ENCODE results near the gene UVRAG. TPM values are rescaled to one million over a fixed set of nuclear protein-coding genes. Genes with fewer than 3 reads are reported as not detected.
"Not testable (repeated sequence)": the region's sequence is repeated elsewhere in the genome, so short reads cannot be mapped to it uniquely, and the experiment has no call there.

The UVRAG gene
- polyA plus RNA-seq, 3 donors from 2014 or later, result 7.2 to 19.3 (median 15.7) TPM

DNA sequence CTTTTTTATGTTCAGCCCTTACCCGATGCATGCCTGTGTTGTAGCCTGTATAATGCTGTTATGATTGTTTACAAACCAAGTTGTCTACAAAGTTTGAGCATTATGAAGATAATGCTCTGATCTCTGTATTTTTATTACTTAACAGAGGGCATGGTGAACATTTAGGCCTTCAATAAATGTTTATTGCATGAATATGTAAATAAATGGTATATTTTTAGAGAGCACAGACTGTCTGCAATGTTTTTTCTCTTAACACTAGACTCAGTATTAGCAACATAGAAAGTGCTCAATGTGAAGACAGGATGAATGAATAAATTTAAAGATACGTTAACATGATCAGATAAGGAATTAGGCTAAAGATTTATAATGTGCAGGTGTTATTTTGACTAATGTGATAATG lies 130.9 kb downstream of the UVRAG start:
- H3K4me1 Mint-ChIP-seq, result peaks cover 6 to 20% of the 10 kb centered on the region in 2 donors

DNA sequence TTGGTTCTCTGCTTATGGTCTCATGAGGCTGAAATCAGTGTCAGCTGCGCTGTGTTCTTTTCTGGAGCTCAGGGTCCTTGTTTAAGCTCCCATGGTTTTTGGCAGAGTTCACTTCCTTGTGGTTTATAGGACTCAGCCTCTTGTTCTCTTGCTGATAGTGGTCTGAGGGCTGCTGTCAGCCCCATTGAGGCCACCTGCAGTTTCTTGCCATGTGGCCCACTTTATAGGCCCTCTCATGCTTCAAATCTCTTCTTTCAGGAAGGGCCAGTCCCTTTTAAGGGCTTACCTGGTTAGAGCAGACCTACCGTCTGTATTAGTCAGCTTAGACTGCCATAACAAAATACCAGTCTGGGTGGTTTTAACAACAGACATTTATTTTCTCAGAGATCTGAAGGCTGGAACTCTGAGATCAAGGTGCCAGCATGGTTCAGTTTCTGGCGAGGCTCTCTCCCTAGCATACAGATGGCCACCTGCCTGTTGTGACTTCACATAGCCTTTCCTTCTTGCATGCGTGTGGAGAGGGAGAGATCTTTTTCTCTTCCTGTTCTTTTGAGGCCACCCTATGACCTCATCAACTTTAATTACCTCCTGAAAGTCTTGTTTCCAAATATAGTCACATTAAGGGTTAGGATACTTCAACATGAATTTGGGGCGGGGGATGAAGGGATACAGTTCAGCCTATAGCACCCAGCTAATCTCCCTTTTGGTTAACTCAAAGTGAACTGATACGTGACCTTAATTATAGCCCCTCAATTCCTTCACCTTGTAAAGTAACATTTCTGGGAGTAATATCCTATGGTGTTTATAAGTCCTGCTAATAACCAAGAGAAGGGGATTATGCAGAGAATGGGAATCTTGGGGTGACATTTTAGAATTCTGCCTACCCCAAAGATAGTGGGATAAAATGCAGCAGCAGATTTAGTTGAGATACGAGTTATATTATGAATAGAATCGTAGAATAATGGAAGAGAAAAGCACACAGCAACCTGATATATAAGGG lies 131.8 kb downstream of the UVRAG start:
- no peak overlapping the region for H3K4me3 Mint-ChIP-seq
- H3K27me3 Mint-ChIP-seq (ENCODE audit: low read depth in 3 of 3), result no peaks in the 10 kb centered on the region
- peaks cover 9 to 20% of the 10 kb centered on the region in 2 donors for H3K4me1 Mint-ChIP-seq
- no peaks in the 10 kb centered on the region for H3K9me3 Mint-ChIP-seq
- no peaks in the 10 kb centered on the region for H3K36me3 Mint-ChIP-seq
- no peak for DNase-seq
- no peak overlapping the region for H3K27ac Mint-ChIP-seq

More for the DNA sequence above, 130.9 kb downstream of the UVRAG start:
- Mint-ChIP-seq H3K36me3 (no peaks in the 10 kb centered on the region), H3K4me3 (no peak overlapping the region), H3K27ac (peak overlapping the region in 1 of 6 donors; percentile 42), H3K9me3 (no peaks in the 10 kb centered on the region), H3K27me3 (ENCODE audit: low read depth in 3 of 3) (no peaks in the 10 kb centered on the region)
- DNase-seq, result no peak

DNA sequence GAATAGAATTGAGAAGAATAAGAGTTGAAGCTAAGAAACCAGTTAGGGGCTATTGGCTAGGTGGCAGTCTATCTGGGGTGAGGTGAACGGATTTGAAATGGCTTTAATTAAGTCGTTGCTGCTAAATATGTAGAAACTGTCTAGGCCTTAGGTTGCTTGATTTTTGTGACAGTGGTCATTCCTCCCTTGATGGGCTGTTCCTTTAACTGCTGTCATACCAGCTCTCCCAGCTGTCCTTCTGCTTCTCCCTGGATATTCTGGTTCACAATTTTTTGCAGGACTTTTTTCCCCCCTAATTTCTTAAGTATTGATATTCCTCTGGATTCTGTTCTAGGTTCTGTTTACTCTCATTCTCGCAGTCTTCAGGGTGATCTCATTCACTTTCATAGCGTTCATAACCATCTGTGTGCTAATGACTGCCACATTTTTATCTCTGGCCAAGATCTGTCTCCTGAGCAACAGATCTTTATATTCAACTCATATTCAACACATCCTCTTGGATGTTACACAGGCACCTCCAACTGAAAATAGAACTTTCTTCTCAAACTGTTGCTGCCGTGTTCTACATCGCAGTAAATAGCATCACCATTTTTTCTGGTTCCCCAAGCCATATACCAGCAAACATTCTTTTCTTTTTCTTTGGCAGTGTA lies 134.1 kb downstream of the UVRAG start:
- Mint-ChIP-seq H3K36me3 (no peaks in the 10 kb centered on the region), H3K27me3 (ENCODE audit: low read depth in 3 of 3) (no peaks in the 10 kb centered on the region), H3K4me1 (peaks cover 16 to 22% of the 10 kb centered on the region in 2 donors), H3K27ac (no peak overlapping the region), H3K9me3 (no peaks in the 10 kb centered on the region), H3K4me3 (no peak overlapping the region)
- no peak for DNase-seq

DNA sequence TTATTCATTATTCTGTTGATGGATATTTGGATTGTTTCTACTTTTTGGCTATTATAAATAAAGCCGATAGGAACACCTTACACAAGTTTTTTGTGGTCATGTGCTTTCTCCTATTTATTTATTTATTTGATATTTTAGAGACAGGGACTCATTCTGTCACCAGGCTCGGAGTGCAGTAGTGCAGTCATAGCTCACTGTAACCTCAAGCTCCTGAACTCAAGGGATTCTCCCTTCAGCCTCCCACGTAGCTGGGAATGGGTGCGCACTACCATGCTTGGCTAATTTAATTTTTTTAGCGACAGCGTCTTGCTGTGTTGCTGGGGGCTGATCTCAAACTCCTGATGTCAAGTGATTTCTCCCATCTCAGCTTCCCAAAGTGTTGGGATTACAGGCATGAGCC lies 135.1 kb downstream of the UVRAG start:
- Mint-ChIP-seq H3K36me3 (no peaks in the 10 kb centered on the region), H3K4me1 (peaks cover 16 to 22% of the 10 kb centered on the region in 2 donors), H3K27me3 (ENCODE audit: low read depth in 3 of 3) (no peaks in the 10 kb centered on the region), H3K4me3 (no peak overlapping the region), H3K9me3 (no peaks in the 10 kb centered on the region), H3K27ac (no peak overlapping the region)
- DNase-seq, result no peak

DNA sequence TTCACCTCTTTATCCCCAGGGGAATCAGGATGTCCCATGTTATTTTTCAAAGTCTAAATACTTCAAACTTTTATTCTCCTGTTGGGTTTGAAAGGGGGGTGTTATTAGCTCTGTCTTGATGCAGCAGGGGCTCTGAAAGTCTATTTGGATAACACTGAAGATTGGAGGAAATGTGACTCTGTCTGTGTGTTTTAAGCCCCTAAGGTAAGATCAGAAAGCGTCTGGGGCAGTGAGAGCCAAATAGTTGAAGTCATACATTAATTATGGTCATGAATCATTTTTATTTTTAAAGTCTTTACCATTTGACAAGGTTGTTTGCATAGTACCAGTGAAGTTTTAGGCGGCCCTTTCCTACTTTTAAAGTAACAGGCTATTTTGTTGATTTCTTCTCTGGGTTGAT lies 139.0 kb downstream of the UVRAG start:
- DNase-seq, result no peak
- Mint-ChIP-seq H3K4me1 (peaks cover 7 to 25% of the 10 kb centered on the region in 2 donors), H3K27me3 (ENCODE audit: low read depth in 3 of 3) (no peaks in the 10 kb centered on the region), H3K27ac (no peak overlapping the region), H3K36me3 (no peaks in the 10 kb centered on the region), H3K9me3 (no peaks in the 10 kb centered on the region), H3K4me3 (no peak overlapping the region)

DNA sequence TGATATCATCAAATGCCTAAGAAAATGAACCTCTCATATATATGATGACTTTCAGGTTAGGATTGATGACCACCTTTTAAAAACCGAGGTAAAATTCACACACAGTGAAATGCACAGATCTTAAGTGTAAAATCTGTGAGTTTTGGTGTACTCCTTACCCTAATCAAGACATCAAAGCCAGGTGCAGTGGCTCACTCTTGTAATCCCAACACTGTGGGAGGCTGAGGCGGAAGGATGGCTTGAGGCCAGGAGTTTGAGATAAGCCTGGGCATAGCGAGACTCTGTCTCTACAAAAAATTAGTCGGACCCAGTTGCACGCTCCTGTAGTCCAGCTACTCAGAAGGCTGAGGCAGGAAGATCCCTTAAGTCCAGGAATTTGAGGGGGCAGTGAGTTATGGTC lies 140.4 kb downstream of the UVRAG start:
- no peaks in the 10 kb centered on the region for H3K27me3 Mint-ChIP-seq (ENCODE audit: low read depth in 3 of 3)
- no peak overlapping the region for H3K27ac Mint-ChIP-seq
- no peaks in the 10 kb centered on the region for H3K9me3 Mint-ChIP-seq
- no peaks in the 10 kb centered on the region for H3K36me3 Mint-ChIP-seq
- H3K4me3 Mint-ChIP-seq, result no peak overlapping the region
- DNase-seq, result no peak
- peaks cover 7 to 31% of the 10 kb centered on the region in 2 donors for H3K4me1 Mint-ChIP-seq

DNA sequence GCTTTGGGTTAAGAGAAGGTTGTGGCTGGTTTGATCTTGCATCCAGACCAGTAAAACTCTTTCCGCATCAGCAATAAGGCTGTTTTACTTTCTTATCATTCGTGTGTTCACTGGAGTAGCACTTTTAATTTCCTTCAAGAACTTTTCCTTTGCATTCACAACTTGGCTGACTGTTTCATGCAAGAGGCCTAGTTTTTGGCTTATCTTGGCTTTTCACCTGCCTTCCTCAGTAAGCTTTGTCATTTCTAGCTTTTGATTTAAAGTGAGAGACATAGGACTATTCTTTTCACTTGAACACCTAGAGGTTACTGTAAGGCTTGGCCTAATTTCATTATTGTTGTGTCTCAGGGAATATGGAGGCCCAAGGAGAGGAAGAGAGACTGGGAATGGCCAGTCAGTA lies 144.5 kb downstream of the UVRAG start:
- Mint-ChIP-seq H3K27ac (no peak overlapping the region), H3K27me3 (ENCODE audit: low read depth in 3 of 3) (no peaks in the 10 kb centered on the region), H3K4me3 (no peak overlapping the region), H3K4me1 (peaks cover 5 to 15% of the 10 kb centered on the region in 2 donors), H3K9me3 (no peaks in the 10 kb centered on the region), H3K36me3 (peaks cover 0 to 4% (median 0%) of the 10 kb centered on the region in 3 donors)
- DNase-seq, result no peak

DNA sequence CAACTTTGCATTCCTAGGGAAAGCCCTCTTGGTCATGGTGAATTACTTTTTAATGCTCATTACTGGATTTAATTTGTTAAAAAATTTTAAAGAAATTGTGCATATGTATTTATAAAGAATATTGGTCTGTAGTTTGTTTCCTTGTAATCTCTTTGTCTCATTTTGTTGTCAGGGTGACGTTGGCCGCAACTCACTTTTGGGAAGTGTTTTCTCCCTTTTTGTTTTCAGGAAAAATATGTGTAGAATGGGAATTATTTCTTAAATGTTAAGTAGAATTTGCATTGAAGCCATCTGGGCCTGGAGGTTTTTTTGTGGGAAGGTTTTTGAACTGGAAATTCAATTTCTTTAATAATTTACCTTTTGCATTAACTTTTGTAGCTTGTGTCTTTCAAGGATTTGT lies 149.1 kb downstream of the UVRAG start:
- no peak overlapping the region for H3K27ac Mint-ChIP-seq
- H3K9me3 Mint-ChIP-seq, result no peaks in the 10 kb centered on the region
- H3K36me3 Mint-ChIP-seq, result peaks cover 0 to 8% (median 0%) of the 10 kb centered on the region in 3 donors
- H3K27me3 Mint-ChIP-seq (ENCODE audit: low read depth in 3 of 3), result no peaks in the 10 kb centered on the region
- H3K4me1 Mint-ChIP-seq, result peaks cover 0 to 24% of the 10 kb centered on the region in 2 donors
- no peak for DNase-seq
- no peak overlapping the region for H3K4me3 Mint-ChIP-seq

DNA sequence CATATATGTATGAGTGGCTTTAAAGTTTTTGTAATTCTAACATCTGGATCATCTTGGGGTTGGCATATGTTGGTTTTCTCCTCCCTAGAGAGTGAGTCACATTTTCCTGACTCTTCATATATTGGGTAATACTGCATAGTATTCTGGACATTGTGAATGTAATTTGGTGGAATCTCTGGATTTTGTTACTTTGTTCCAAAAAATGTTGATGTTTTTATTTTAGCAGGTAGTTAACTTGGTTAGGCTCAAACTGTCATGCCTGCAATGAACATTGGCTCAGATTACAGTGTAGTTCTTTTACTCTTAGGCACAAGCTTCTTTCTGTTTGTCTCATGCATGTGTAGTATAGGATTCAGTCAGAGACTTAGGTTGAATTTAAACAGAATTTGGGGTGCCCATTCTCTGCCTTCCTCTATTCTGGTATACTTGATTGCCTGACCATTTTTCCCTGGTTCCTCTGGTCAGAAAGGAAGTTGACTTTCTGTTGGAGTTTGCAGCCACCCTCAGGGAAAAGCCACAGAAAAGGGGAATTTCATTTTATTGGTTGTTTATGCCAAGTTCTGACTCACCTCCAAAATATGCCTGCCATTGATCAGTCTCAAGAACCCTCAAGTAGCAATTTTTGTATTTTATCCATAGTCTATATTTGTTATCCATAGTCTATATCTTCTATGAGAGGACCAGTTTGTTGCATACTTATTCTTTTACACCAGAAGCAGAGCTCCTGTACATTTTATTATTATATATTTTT lies 151.7 kb downstream of the UVRAG start:
- Mint-ChIP-seq H3K27me3 (ENCODE audit: low read depth in 3 of 3) (no peaks in the 10 kb centered on the region), H3K4me3 (no peak overlapping the region), H3K4me1 (peaks cover 0 to 27% of the 10 kb centered on the region in 2 donors), H3K27ac (no peak overlapping the region), H3K36me3 (peaks cover 0 to 8% (median 0%) of the 10 kb centered on the region in 3 donors), H3K9me3 (no peaks in the 10 kb centered on the region)
- no peak for DNase-seq

DNA sequence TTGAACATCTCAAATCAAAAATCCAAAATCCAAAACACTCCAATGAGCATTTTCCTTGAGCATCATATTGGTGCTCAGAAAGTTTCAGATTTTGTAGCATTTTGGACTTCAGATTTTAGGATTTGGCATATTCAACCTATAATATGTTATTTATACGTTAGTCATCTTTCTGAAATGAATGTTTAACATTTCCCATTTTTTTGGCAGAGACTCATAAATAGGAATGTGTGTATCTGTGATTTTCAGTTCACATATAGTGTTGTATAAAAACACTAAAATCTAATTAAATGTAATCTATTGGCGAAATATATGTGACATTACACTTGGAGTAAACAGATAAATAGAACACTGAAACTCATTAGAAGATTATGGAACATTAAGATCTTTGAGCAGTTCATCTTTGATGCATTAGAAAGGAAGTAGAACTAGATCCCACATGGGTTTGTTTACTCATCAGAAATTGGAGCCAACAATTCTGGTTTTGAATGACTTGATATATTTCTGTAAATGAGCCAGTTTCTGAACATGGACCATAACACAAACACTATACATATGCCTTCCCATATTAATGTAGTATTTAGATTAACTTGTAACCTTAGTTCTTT lies 153.1 kb downstream of the UVRAG start:
- no peak overlapping the region for H3K4me3 Mint-ChIP-seq
- H3K9me3 Mint-ChIP-seq, result peaks cover 0 to 2% (median 0%) of the 10 kb centered on the region in 6 donors
- H3K27me3 Mint-ChIP-seq (ENCODE audit: low read depth in 3 of 3), result no peaks in the 10 kb centered on the region
- DNase-seq, result no peak
- H3K4me1 Mint-ChIP-seq, result peaks cover 0 to 33% of the 10 kb centered on the region in 2 donors
- peaks cover 2 to 10% (median 2%) of the 10 kb centered on the region in 3 donors for H3K36me3 Mint-ChIP-seq
- no peak overlapping the region for H3K27ac Mint-ChIP-seq

DNA sequence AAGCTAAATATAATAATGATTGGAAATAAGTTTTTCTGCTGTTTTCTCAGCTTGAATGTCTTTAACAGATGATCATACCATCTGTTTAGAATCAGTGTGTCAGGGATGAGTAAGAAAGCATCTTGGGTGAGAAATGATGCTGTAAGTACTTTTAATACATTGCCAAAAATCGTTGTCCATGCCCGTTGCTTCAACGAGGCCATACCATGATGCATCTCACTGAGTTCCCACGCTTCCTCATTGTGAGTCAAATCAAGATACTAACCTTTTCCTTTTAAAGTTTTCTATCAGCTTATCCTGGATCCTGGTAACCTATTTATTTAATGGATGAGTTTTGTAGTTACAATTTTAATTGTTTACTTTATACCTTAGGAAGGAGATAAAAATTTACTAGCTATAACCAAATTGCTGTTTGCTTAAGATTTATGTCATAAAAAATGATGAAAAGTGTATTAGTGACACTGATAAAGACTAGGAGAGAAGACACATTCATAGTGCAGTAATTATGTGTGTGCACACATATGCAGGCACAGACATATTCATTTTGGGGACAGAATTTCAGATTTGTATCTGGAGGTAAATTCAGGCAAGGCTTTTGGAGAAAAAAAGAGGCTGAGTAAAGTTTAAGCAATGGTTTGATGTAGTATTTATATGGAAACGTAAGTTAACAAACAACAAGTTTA lies 154.8 kb downstream of the UVRAG start:
- H3K27ac Mint-ChIP-seq, result no peak overlapping the region
- peaks cover 0 to 6% (median 0%) of the 10 kb centered on the region in 6 donors for H3K9me3 Mint-ChIP-seq
- no peak overlapping the region for H3K4me3 Mint-ChIP-seq
- peaks cover 5 to 12% (median 5%) of the 10 kb centered on the region in 3 donors for H3K36me3 Mint-ChIP-seq
- peaks cover 0 to 33% of the 10 kb centered on the region in 2 donors for H3K4me1 Mint-ChIP-seq
- DNase-seq, result no peak
- H3K27me3 Mint-ChIP-seq (ENCODE audit: low read depth in 3 of 3), result no peaks in the 10 kb centered on the region

DNA sequence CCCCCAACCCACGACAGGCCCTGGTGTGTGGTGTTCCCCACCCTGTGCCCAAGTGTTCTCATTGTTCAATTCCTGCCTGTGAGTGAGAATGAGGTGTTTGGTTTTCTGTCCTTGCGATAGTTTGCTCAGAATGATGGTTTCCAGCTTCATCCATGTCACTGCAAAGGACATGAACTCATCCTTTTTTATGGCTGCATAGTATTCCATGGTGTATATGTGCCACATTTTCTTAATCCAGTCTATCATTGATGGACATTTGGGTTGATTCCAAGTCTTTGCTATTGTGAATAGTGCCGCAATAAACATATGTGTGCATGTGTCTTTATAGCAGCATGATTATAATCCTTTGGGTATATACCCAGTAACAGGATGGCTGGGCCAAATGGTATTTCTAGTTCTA lies 158.7 kb downstream of the UVRAG start:
- not testable (repeated sequence) for H3K9me3 Mint-ChIP-seq; H3K4me3 Mint-ChIP-seq; H3K27ac Mint-ChIP-seq; DNase-seq; H3K27me3 Mint-ChIP-seq (ENCODE audit: low read depth in 3 of 3)
- Mint-ChIP-seq H3K36me3 (peaks cover 4 to 12% (median 5%) of the 10 kb centered on the region in 3 donors), H3K4me1 (peaks cover 18 to 35% of the 10 kb centered on the region in 2 donors)

DNA sequence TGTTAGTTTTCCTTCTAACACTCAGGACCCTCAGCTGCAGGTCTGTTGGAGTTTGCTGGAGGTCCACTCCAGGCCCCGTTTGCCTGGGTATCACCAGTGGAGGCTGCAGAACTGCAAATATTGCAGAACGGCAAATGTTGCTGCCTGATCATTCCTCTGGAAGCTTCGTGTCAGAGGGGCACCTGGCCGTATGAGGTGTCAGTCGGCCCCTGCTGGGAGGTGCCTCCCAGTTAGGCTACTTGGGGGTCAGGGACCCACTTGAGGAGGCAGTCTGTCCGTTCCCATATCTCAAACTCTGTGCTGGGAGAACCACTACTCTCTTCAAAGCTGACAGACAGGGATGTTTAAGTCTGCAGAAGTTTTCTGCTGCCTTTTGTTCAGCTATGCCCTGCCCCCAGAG lies 164.1 kb downstream of the UVRAG start:
- H3K9me3 Mint-ChIP-seq; DNase-seq; H3K27me3 Mint-ChIP-seq (ENCODE audit: low read depth in 3 of 3); H3K36me3 Mint-ChIP-seq; H3K27ac Mint-ChIP-seq; H3K4me3 Mint-ChIP-seq: not testable (repeated sequence)
- H3K4me1 Mint-ChIP-seq, result peaks cover 29 to 31% of the 10 kb centered on the region in 2 donors

Data from immature natural killer cell (primary cell).